Hepatocyte (in vitro differentiated cells): Measurements from ENCODE around the gene PLEKHA7. TPM values are rescaled to one million over a fixed set of nuclear protein-coding genes. Genes with fewer than 3 reads are reported as not detected.

Source experiments
- DNase-seq: peaks from one replicate; pipeline ENCODE4 v3.0.0-alpha.2; 2016; ENCODE audit warnings: low spot score
- H2AFZ ChIP-seq: fragments of 200-600 bp; sonication (generic); 2 replicates; pipeline ENCODE4 v1.6.0; 2016; ENCODE audit warnings: antibody characterized with exemption, mild to moderate bottlenecking
- H3K27ac ChIP-seq: fragments of 200-600 bp; sonication (generic); 2 replicates; pipeline ENCODE4 v1.5.1; 2016; ENCODE audit warnings: mild to moderate bottlenecking
- H3K27me3 ChIP-seq: fragments of 200-600 bp; sonication (generic); 2 replicates; pipeline ENCODE4 v1.6.1; 2016
- H3K36me3 ChIP-seq: fragments of 200-600 bp; sonication (generic); replicated peaks from 2 replicates; pipeline ENCODE4 v1.5.1; 2016; ENCODE audit warnings: low read depth; ENCODE audit not compliant: insufficient read depth
- H3K4me1 ChIP-seq: fragments of 200-600 bp; sonication (generic); 2 replicates; pipeline ENCODE4 v1.5.1; 2016; ENCODE audit warnings: mild to moderate bottlenecking, moderate library complexity; ENCODE audit not compliant: insufficient read depth
- H3K4me2 ChIP-seq: fragments of 200-600 bp; sonication (generic); 2 replicates; pipeline ENCODE4 v1.6.0; 2016
- H3K4me3 ChIP-seq: fragments of 200-600 bp; sonication (generic); 2 replicates; pipeline ENCODE4 v1.5.1; 2016; ENCODE audit warnings: mild to moderate bottlenecking
- H3K79me2 ChIP-seq: fragments of 200-600 bp; sonication (generic); 2 replicates; pipeline ENCODE4 v1.6.0; 2017; ENCODE audit warnings: mild to moderate bottlenecking
- H3K9me2 ChIP-seq: fragments of 200-600 bp; sonication (generic); replicated peaks from 2 replicates; pipeline ENCODE4 v1.6.0; 2017; ENCODE audit warnings: mild to moderate bottlenecking; ENCODE audit not compliant: insufficient read depth
- H3K9me3 ChIP-seq: fragments of 200-600 bp; sonication (generic); 2 replicates; pipeline ENCODE4 v1.5.1; 2016; ENCODE audit warnings: low read depth, mild to moderate bottlenecking
- H4K20me1 ChIP-seq: fragments of 200-600 bp; sonication (generic); 2 replicates; pipeline ENCODE4 v1.6.0; 2016; ENCODE audit warnings: mild to moderate bottlenecking; ENCODE audit not compliant: insufficient read depth, poor library complexity, severe bottlenecking
- EZH2 ChIP-seq: fragments of 200-600 bp; sonication (generic); IDR thresholded peaks from 2 replicates; pipeline ENCODE4 v1.6.1; 2016; ENCODE audit warnings: antibody characterized with exemption, mild to moderate bottlenecking, borderline replicate concordance
- EZH2phosphoT487 ChIP-seq: fragments of 200-600 bp; sonication (generic); IDR thresholded peaks from one replicate; pipeline ENCODE4 v1.6.1; 2018; ENCODE audit warnings: antibody characterized with exemption, mild to moderate bottlenecking, low read depth, moderate library complexity; ENCODE audit not compliant: unreplicated experiment, severe bottlenecking
- WGBS: methylation state at CpG from one replicate; pipeline ENCODE4 v1.1.6; 2016; ENCODE audit warnings: low lambda C conversion rate; ENCODE audit errors: missing lambda C conversion rate; 5-methylcytosine and 5-hydroxymethylcytosine counted together
- polyA plus RNA-seq: library from polyadenylated mRNA; unstranded; fragments of >200 nt; fragmentation: Nextera tagmentation; extraction: Ambion mirVana; gene quantifications from 2 replicates; pipeline ENCODE4 v1.2.1, GENCODE V29; 2016
- total RNA-seq: library from RNA; depleted of rRNA; stranded (reverse); fragments of >200 nt; gene quantifications from 2 replicates; pipeline ENCODE4 v1.2.3, GENCODE V29; 2014
- TF ChIP-seq, protein P1 (sequence below): fragments of 200-600 bp; sonication (generic); IDR thresholded peaks from 2 replicates; pipeline ENCODE4 v1.5.1; 2016; ENCODE audit warnings: antibody characterized with exemption, mild to moderate bottlenecking; ENCODE audit not compliant: poor library complexity

Gene PLEKHA7
- total and polyA plus RNA-seq, 2 experiments from 2014 or later: 16.7 to 35.6 TPM

DNA sequence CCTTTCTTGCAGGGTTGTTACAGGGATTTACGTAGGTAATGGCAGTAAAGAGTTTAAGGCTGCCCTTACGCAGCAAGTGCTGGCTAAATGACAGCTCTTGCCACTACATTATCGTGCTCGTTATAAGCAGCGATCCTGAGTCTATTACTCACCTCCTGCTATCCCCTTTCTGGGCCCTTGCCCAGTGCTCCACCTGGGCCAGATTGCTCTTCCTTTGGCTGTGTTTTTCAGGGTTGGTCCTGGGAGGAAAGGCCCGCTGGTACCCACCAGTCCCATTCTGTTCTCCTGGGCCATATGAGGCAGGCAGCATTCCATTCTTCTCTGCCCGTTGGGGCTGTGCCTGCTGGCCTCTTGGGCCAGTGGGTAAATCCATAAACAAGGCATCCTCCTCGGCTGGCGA, 188.2 kb downstream of the PLEKHA7 start:
- no peak for TF ChIP-seq EZH2
- TF ChIP-seq, protein P1, sequence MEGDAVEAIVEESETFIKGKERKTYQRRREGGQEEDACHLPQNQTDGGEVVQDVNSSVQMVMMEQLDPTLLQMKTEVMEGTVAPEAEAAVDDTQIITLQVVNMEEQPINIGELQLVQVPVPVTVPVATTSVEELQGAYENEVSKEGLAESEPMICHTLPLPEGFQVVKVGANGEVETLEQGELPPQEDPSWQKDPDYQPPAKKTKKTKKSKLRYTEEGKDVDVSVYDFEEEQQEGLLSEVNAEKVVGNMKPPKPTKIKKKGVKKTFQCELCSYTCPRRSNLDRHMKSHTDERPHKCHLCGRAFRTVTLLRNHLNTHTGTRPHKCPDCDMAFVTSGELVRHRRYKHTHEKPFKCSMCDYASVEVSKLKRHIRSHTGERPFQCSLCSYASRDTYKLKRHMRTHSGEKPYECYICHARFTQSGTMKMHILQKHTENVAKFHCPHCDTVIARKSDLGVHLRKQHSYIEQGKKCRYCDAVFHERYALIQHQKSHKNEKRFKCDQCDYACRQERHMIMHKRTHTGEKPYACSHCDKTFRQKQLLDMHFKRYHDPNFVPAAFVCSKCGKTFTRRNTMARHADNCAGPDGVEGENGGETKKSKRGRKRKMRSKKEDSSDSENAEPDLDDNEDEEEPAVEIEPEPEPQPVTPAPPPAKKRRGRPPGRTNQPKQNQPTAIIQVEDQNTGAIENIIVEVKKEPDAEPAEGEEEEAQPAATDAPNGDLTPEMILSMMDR: no peak
- no peak for TF ChIP-seq EZH2phosphoT487
- no peak for DNase-seq

DNA sequence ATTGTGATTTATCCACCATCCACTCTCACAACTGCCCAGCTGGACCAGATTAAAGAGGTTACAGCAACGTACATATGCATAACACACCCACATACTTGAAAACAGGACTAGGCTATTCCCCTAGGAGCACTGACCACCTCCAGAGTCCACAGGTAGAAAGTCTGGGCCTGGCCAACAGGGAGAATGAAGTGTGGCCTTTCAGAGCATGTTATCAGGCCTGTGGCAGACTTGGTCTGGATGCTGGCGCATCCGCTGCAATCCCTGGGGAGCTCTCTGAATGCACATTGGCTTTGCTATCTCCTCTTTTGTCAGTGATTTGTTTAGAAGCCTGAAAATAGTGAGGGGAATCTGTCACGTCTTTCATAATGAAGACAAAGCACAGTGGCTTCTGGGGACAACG, 189.1 kb downstream of the PLEKHA7 start:
- no peak overlapping the region for H3K4me2 ChIP-seq
- no peak for DNase-seq
- H3K27ac ChIP-seq: no peak overlapping the region
- H3K27me3 ChIP-seq: no peaks in the 10 kb centered on the region
- H3K4me3 ChIP-seq: no peak overlapping the region
- no peak overlapping the region for H2AFZ ChIP-seq
- peaks cover 10% of the 10 kb centered on the region for H3K4me1 ChIP-seq
- H3K36me3 ChIP-seq: peaks cover 2% of the 10 kb centered on the region
- no peaks in the 10 kb centered on the region for H3K79me2 ChIP-seq
- H3K9me2 ChIP-seq: no peaks in the 10 kb centered on the region
- H4K20me1 ChIP-seq: no peaks in the 10 kb centered on the region
- TF ChIP-seq, protein P1: no peak
- TF ChIP-seq EZH2 (no peak), EZH2phosphoT487 (no peak)
- H3K9me3 ChIP-seq: no peaks in the 10 kb centered on the region
- 67% methylated on average over 5 of the region's 5 CpGs for WGBS

More for the DNA sequence above, 188.2 kb downstream of the PLEKHA7 start:
- Histone ChIP-seq H4K20me1 (no peaks in the 10 kb centered on the region), H3K79me2 (no peaks in the 10 kb centered on the region), H3K4me3 (no peak overlapping the region), H3K9me3 (no peaks in the 10 kb centered on the region), H3K27ac (no peak overlapping the region), H2AFZ (no peak overlapping the region), H3K27me3 (no peaks in the 10 kb centered on the region), H3K9me2 (no peaks in the 10 kb centered on the region), H3K36me3 (peaks cover 2% of the 10 kb centered on the region), H3K4me1 (peaks cover 1% of the 10 kb centered on the region), H3K4me2 (no peak overlapping the region)
- WGBS: 96% methylated on average over 9 of the region's 9 CpGs

DNA sequence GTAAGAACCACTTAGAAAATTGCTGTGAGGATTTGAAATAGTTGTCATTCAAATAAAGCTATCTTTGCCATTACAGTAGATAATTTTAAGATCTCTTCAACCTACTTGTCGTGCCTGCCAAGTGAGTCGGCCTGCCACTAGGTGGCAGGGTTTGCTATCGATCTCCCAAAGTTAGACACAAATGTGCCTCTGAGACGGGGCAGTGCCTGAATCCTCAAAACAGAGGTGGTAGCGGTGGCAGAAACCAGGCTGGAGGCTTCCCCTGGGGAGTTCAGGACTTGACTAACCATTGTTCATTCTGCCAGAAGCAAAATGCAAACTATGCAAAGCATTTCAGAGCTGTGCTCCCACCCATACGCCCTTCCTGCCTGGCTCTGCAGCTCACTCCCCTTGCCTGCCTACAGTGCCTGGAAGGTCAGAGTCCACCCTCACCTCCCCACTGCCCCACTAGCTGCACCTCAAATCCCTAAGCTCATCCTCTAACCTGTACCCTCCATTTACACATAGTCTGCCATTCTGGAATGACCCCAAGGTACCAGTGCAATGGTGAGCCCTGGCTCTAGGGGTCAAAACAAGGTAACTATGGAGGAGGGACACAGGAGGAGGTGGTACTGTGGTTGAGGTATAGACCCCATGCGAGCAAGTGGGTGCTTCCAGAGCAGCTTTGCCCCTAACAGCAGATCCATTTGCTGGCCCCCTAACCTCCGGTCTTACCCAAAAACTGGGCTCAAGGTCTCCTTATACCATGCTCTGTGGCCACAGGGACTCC, 193.7 kb downstream of the PLEKHA7 start:
- H3K27ac ChIP-seq: no peak overlapping the region
- H3K9me2 ChIP-seq: no peaks in the 10 kb centered on the region
- H4K20me1 ChIP-seq: no peaks in the 10 kb centered on the region
- no peak for TF ChIP-seq EZH2phosphoT487
- no peak for TF ChIP-seq EZH2
- TF ChIP-seq, protein P1: peak; percentile 94
- no peak overlapping the region for H2AFZ ChIP-seq
- WGBS: 33% methylated on average over 8 of the region's 8 CpGs
- peaks cover 3% of the 10 kb centered on the region for H3K79me2 ChIP-seq
- no peaks in the 10 kb centered on the region for H3K9me3 ChIP-seq
- H3K4me1 ChIP-seq: peaks cover 14% of the 10 kb centered on the region
- no peak overlapping the region for H3K4me3 ChIP-seq
- no peaks in the 10 kb centered on the region for H3K27me3 ChIP-seq
- peak overlapping the region; percentile 58 for H3K4me2 ChIP-seq
- DNase-seq: peak; percentile 85
- H3K36me3 ChIP-seq: peaks cover 1% of the 10 kb centered on the region
